MM.1S (cell line): ENCODE results near the gene COLEC12.

Experiments
- DNase-seq: peaks from one replicate; pipeline ENCODE4 v3.0.0-alpha.2; 2015
- H2AFZ ChIP-seq: fragments of 300-600 bp; sonication (generic); 2 replicates; pipeline ENCODE4 v1.6.0; 2016; ENCODE audit warnings: antibody characterized with exemption, low read length
- H3F3A ChIP-seq: fragments of 300-600 bp; sonication (generic); 2 replicates; pipeline ENCODE4 v1.6.1; 2016; ENCODE audit warnings: mild to moderate bottlenecking, antibody characterized with exemption, low read length, moderate library complexity, mixed read lengths; ENCODE audit not compliant: insufficient read depth
- H3K27ac ChIP-seq: fragments of 300-600 bp; sonication (generic); 2 replicates; pipeline ENCODE4 v1.5.1; 2016; ENCODE audit warnings: mild to moderate bottlenecking, low read length
- H3K27me3 ChIP-seq: fragments of 300-600 bp; sonication (generic); replicated peaks from 2 replicates; pipeline ENCODE4 v1.6.0; 2016; ENCODE audit warnings: low read length; ENCODE audit not compliant: insufficient read depth
- H3K36me3 ChIP-seq: fragments of 300-600 bp; sonication (generic); replicated peaks from 2 replicates; pipeline ENCODE4 v1.6.1; 2016; ENCODE audit warnings: mild to moderate bottlenecking, low read length, mixed read lengths; ENCODE audit not compliant: insufficient read depth
- H3K4me1 ChIP-seq: fragments of 300-600 bp; sonication (generic); 2 replicates; pipeline ENCODE4 v1.6.1; 2016; ENCODE audit warnings: low read length, mixed read lengths
- H3K4me2 ChIP-seq: fragments of 300-600 bp; sonication (generic); 2 replicates; pipeline ENCODE4 v1.6.0; 2016; ENCODE audit warnings: low read depth, low read length
- H3K4me3 ChIP-seq: fragments of 300-600 bp; sonication (generic); 2 replicates; pipeline ENCODE4 v1.5.1; 2016; ENCODE audit warnings: low read length, mixed read lengths
- H3K79me2 ChIP-seq: fragments of 300-600 bp; sonication (generic); 2 replicates; pipeline ENCODE4 v1.6.1; 2016; ENCODE audit warnings: mixed run types, low read length, mixed read lengths
- H3K9ac ChIP-seq: fragments of 300-600 bp; sonication (generic); 2 replicates; pipeline ENCODE4 v1.6.1; 2016; ENCODE audit warnings: low read length, mixed read lengths
- H3K9me2 ChIP-seq: fragments of 300-600 bp; sonication (generic); replicated peaks from 2 replicates; pipeline ENCODE4 v1.6.1; 2016; ENCODE audit warnings: mild to moderate bottlenecking, low read length, mixed read lengths; ENCODE audit not compliant: insufficient read depth
- H3K9me3 ChIP-seq: fragments of 300-600 bp; sonication (generic); replicated peaks from 2 replicates; pipeline ENCODE4 v1.6.1; 2016; ENCODE audit warnings: mild to moderate bottlenecking, low read length, mixed read lengths; ENCODE audit not compliant: insufficient read depth
- H4K20me1 ChIP-seq: fragments of 300-600 bp; sonication (generic); 2 replicates; pipeline ENCODE4 v1.6.1; 2016; ENCODE audit warnings: mild to moderate bottlenecking, low read length, moderate library complexity, mixed read lengths; ENCODE audit not compliant: insufficient read depth
- CTCF ChIP-seq: fragments of 300-600 bp; sonication (generic); IDR thresholded peaks from 2 replicates; pipeline ENCODE4 v1.5.1; 2016; ENCODE audit warnings: antibody characterized with exemption, low read length, mixed read lengths
- EZH2 ChIP-seq: fragments of 300-600 bp; sonication (generic); optimal IDR thresholded peaks from 2 replicates; pipeline ENCODE3; 2017; ENCODE audit warnings: low read depth, mild to moderate bottlenecking, antibody characterized with exemption, low read length, mixed read lengths
- EZH2phosphoT487 ChIP-seq: fragments of 300-600 bp; sonication (generic); IDR thresholded peaks from 2 replicates; pipeline ENCODE4 v1.6.1; 2018; ENCODE audit warnings: antibody characterized with exemption, low read length

COLEC12 gene

GRCh38 chr18:484749-485464 is 15.6 kb downstream of the COLEC12 start:
- Histone ChIP-seq H3K4me3 (no peak overlapping the region), H2AFZ (no peak overlapping the region), H3K9me2 (no peaks in the 10 kb centered on the region), H3K36me3 (no peaks in the 10 kb centered on the region), H3K4me1 (no peaks in the 10 kb centered on the region), H3K27me3 (no peaks in the 10 kb centered on the region), H3K79me2 (no peaks in the 10 kb centered on the region), H3K9ac (no peak overlapping the region), H4K20me1 (no peaks in the 10 kb centered on the region), H3F3A (no peaks in the 10 kb centered on the region), H3K4me2 (no peak overlapping the region), H3K9me3 (no peaks in the 10 kb centered on the region), H3K27ac (no peak overlapping the region)
- TF ChIP-seq EZH2phosphoT487 (no peak), CTCF (no peak), EZH2 (no peak)
- DNase-seq = no peak

GRCh38 chr18:478681-479080 is 21.8 kb downstream of the COLEC12 start:
- H3K27me3 ChIP-seq = no peaks in the 10 kb centered on the region
- DNase-seq = no peak
- no peaks in the 10 kb centered on the region for H3K9me2 ChIP-seq
- no peaks in the 10 kb centered on the region for H3F3A ChIP-seq
- no peak overlapping the region for H2AFZ ChIP-seq
- no peak for TF ChIP-seq CTCF
- no peak for TF ChIP-seq EZH2phosphoT487
- no peak for TF ChIP-seq EZH2
- no peak overlapping the region for H3K4me2 ChIP-seq
- no peaks in the 10 kb centered on the region for H4K20me1 ChIP-seq
- no peak overlapping the region for H3K27ac ChIP-seq
- no peaks in the 10 kb centered on the region for H3K79me2 ChIP-seq
- no peaks in the 10 kb centered on the region for H3K9me3 ChIP-seq
- no peaks in the 10 kb centered on the region for H3K4me1 ChIP-seq
- no peak overlapping the region for H3K9ac ChIP-seq
- H3K4me3 ChIP-seq = no peak overlapping the region
- no peaks in the 10 kb centered on the region for H3K36me3 ChIP-seq

- Histone ChIP-seq H3K27ac (no peak overlapping the region), H3K36me3 (no peaks in the 10 kb centered on the region), H2AFZ (no peak overlapping the region), H3K4me2 (no peak overlapping the region), H3K9ac (no peak overlapping the region), H3K9me3 (no peaks in the 10 kb centered on the region), H3K4me3 (no peak overlapping the region), H3F3A (no peaks in the 10 kb centered on the region), H3K9me2 (no peaks in the 10 kb centered on the region), H3K4me1 (no peaks in the 10 kb centered on the region), H3K27me3 (no peaks in the 10 kb centered on the region), H4K20me1 (no peaks in the 10 kb centered on the region), H3K79me2 (no peaks in the 10 kb centered on the region)
- DNase-seq = peak; percentile 64
- TF ChIP-seq EZH2 (no peak), CTCF (peak; percentile 67)
Observed at GRCh38 chr18:477565-477964, 22.9 kb downstream of the COLEC12 start.
